ENCODE measurements around the gene YEATS2. TPM values are rescaled to one million over a fixed set of nuclear protein-coding genes. Genes with fewer than 3 reads are reported as not detected.

Gene YEATS2
- total and polyA plus RNA-seq, 7 donors, result 1.8 to 8.9 (median 4.6) TPM

DNA sequence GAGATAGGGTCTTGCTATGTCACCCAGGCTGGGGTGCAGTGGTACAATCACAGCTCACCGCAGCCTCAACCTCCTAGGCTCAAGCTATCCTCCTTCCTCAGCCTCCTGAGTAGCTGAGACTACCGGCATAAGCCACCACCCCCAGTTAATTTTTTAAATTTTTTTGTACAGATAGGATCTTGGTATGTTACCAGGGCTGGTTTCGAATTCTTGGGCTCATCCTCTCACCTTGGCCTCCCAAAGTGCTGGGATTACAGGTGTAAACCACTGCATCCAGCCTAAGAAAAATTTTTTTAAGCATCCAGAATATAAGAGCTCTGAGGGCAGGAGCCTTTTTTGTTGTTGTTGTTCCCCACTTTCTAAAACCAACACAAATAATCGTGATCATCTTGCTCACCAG lies 142.2 kb downstream of the YEATS2 start:
- 98 to 100% (median 99%) methylated on average over 4 of the region's 4 CpGs for WGBS, 3 donors
- Histone ChIP-seq H3K4me1 (no peaks in the 10 kb centered on the region), H3K4me3 (no peak overlapping the region), H3K27me3 (ENCODE audit: insufficient read depth in 3 of 3, low read length in 2 of 3) (no peaks in the 10 kb centered on the region), H3K27ac (no peak overlapping the region), H3K36me3 (ENCODE audit: insufficient read depth in 1 of 2, low read depth in 1 of 2) (peaks cover 7 to 92% of the 10 kb centered on the region in 2 donors), H3K9me3 (no peaks in the 10 kb centered on the region)
- ATAC-seq, result no peak
- intact Hi-C loops (cut with DNase I), result no loop called here
- DNase-seq, result no peak
- TF ChIP-seq CTCF (IDR thresholded peaks at IDR 0.05), result no peak

- Histone ChIP-seq H3K27ac (no peak overlapping the region), H3K36me3 (ENCODE audit: insufficient read depth in 1 of 2, low read depth in 1 of 2) (peaks cover 21 to 92% of the 10 kb centered on the region in 2 donors), H3K9me3 (no peaks in the 10 kb centered on the region), H3K4me3 (no peak overlapping the region), H3K4me1 (no peaks in the 10 kb centered on the region), H3K27me3 (ENCODE audit: insufficient read depth in 3 of 3, low read length in 2 of 3) (no peaks in the 10 kb centered on the region)
- ATAC-seq (no peak), DNase-seq (no peak)
- intact Hi-C loops (cut with DNase I), result no loop called here
- 94 to 96% (median 95%) methylated on average over 2 of the region's 2 CpGs for WGBS, 3 donors
- TF ChIP-seq CTCF (IDR thresholded peaks at IDR 0.05), result no peak
Observed at GRCh38 chr3:183844606-183845005, 147.0 kb downstream of the YEATS2 start.

GRCh38 chr3:183845090-183845489 lies 147.5 kb downstream of the YEATS2 start:
- ATAC-seq (no peak), DNase-seq (no peak)
- no peak for TF ChIP-seq CTCF (IDR thresholded peaks at IDR 0.05)
- WGBS, 3 donors, result 96 to 97% (median 97%) methylated on average over 4 of the region's 4 CpGs
- Histone ChIP-seq H3K4me1 (no peaks in the 10 kb centered on the region), H3K4me3 (no peak overlapping the region), H3K27ac (no peak overlapping the region), H3K27me3 (ENCODE audit: insufficient read depth in 3 of 3, low read length in 2 of 3) (no peaks in the 10 kb centered on the region), H3K36me3 (ENCODE audit: insufficient read depth in 1 of 2, low read depth in 1 of 2) (peaks cover 20 to 87% of the 10 kb centered on the region in 2 donors), H3K9me3 (no peaks in the 10 kb centered on the region)
- intact Hi-C loops (cut with DNase I), result no loop called here

- 84 to 87% (median 86%) methylated on average over 13 of the region's 13 CpGs for WGBS, 3 donors
- Histone ChIP-seq H3K36me3 (ENCODE audit: insufficient read depth in 1 of 2, low read depth in 1 of 2) (peaks cover 19 to 81% of the 10 kb centered on the region in 2 donors), H3K27ac (no peak overlapping the region), H3K4me1 (no peaks in the 10 kb centered on the region), H3K27me3 (ENCODE audit: insufficient read depth in 3 of 3, low read length in 2 of 3) (no peaks in the 10 kb centered on the region), H3K9me3 (no peaks in the 10 kb centered on the region), H3K4me3 (no peak overlapping the region)
- DNase-seq (no peak), ATAC-seq (no peak)
- intact Hi-C loops (cut with DNase I), result no loop called here
- TF ChIP-seq CTCF (IDR thresholded peaks at IDR 0.05), result no peak
Observed at GRCh38 chr3:183845608-183846288, 148.2 kb downstream of the YEATS2 start.
